GM23338 (cell line): ENCODE results near the gene KRT85. TPM values are rescaled to one million over a fixed set of nuclear protein-coding genes. Genes with fewer than 3 reads are reported as not detected.

Experiments used
- ATAC-seq: fragments of 200-7000 bp; cut with Tn5 transposase; 3 replicates; pipeline ENCODE4 v1.9.1; 2020
- DNase-seq: peaks from one replicate; pipeline ENCODE4 v3.0.0-alpha.2; 2015; ENCODE audit warnings: low spot score
- H2AFZ ChIP-seq: fragments of 200-600 bp; sonication (generic); 2 replicates; pipeline ENCODE4 v1.8.0; 2016; ENCODE audit warnings: antibody characterized with exemption, mild to moderate bottlenecking, moderate library complexity
- H3F3A ChIP-seq: fragments of 200-600 bp; sonication (generic); replicated peaks from 2 replicates; pipeline ENCODE4 v1.8.0; 2017; ENCODE audit warnings: antibody characterized with exemption, mixed run types, low read depth
- H3K27ac ChIP-seq: fragments of 200-600 bp; sonication (generic); 2 replicates; pipeline ENCODE4 v1.6.1; 2016; ENCODE audit warnings: low read depth
- H3K27me3 ChIP-seq: fragments of 200-600 bp; sonication (generic); 2 replicates; pipeline ENCODE4 v1.8.0; 2016; ENCODE audit warnings: mild to moderate bottlenecking, mixed run types, moderate library complexity; ENCODE audit not compliant: insufficient read depth
- H3K36me3 ChIP-seq: fragments of 200-600 bp; sonication (generic); 2 replicates; pipeline ENCODE4 v1.8.0; 2016; ENCODE audit warnings: mild to moderate bottlenecking; ENCODE audit not compliant: insufficient read depth
- H3K4me1 ChIP-seq: fragments of 200-600 bp; sonication (generic); 2 replicates; pipeline ENCODE4 v1.8.0; 2016; ENCODE audit warnings: mild to moderate bottlenecking, moderate library complexity; ENCODE audit not compliant: insufficient read depth
- H3K4me2 ChIP-seq: fragments of 200-600 bp; sonication (generic); 2 replicates; pipeline ENCODE4 v1.7.1; 2017; ENCODE audit warnings: mixed run types
- H3K4me3 ChIP-seq: fragments of 200-600 bp; sonication (generic); 2 replicates; pipeline ENCODE4 v1.6.1; 2016; ENCODE audit warnings: mixed run types
- H3K79me2 ChIP-seq: fragments of 200-600 bp; sonication (generic); replicated peaks from 2 replicates; pipeline ENCODE4 v1.8.0; 2017; ENCODE audit warnings: mild to moderate bottlenecking; ENCODE audit not compliant: insufficient read depth
- H3K9me2 ChIP-seq: fragments of 200-600 bp; sonication (generic); 2 replicates; pipeline ENCODE4 v1.8.0; 2017; ENCODE audit not compliant: insufficient read depth
- H4K20me1 ChIP-seq: fragments of 200-600 bp; sonication (generic); replicated peaks from 2 replicates; pipeline ENCODE4 v1.8.0; 2017; ENCODE audit warnings: mild to moderate bottlenecking; ENCODE audit not compliant: insufficient read depth
- H3K27ac Mint-ChIP-seq: 2 replicates; pipeline ENCODE4 v1.8.0; 2020; ENCODE audit warnings: inconsistent platforms, mild to moderate bottlenecking, moderate library complexity, mixed read lengths
- H3K27me3 Mint-ChIP-seq: 3 replicates; pipeline ENCODE4 v1.8.0; 2022; ENCODE audit warnings: low read depth, mild to moderate bottlenecking, moderate library complexity, mixed read lengths, inconsistent platforms; ENCODE audit not compliant: insufficient read depth, poor library complexity
- H3K36me3 Mint-ChIP-seq: 3 replicates; pipeline ENCODE4 v1.8.0; 2021; ENCODE audit warnings: low read depth, mild to moderate bottlenecking, inconsistent platforms, moderate library complexity, mixed read lengths
- H3K4me1 Mint-ChIP-seq: 3 replicates; pipeline ENCODE4 v1.8.0; 2020; ENCODE audit warnings: mild to moderate bottlenecking, inconsistent platforms, mixed read lengths
- H3K4me3 Mint-ChIP-seq: 3 replicates; pipeline ENCODE4 v1.8.0; 2021; ENCODE audit warnings: moderate library complexity, mild to moderate bottlenecking, inconsistent platforms, mixed read lengths
- H3K9me3 Mint-ChIP-seq: 3 replicates; pipeline ENCODE4 v1.8.0; 2020; ENCODE audit warnings: moderate library complexity, mild to moderate bottlenecking, inconsistent platforms, mixed read lengths
- CREB1 ChIP-seq: fragments of 250-450 bp; sonication (Bioruptor Pico); IDR thresholded peaks from 2 replicates; pipeline ENCODE4 v1.5.0; 2020; ENCODE audit warnings: low read depth, mild to moderate bottlenecking, moderate library complexity
- EZH2 ChIP-seq: fragments of 200-600 bp; sonication (generic); IDR thresholded peaks from one replicate; pipeline ENCODE4 v1.8.0; 2017; ENCODE audit warnings: antibody characterized with exemption, mild to moderate bottlenecking, low read depth; ENCODE audit not compliant: unreplicated experiment
- EZH2phosphoT487 ChIP-seq: fragments of 200-600 bp; sonication (generic); IDR thresholded peaks from one replicate; pipeline ENCODE4 v1.8.1; 2018; ENCODE audit warnings: antibody characterized with exemption; ENCODE audit not compliant: unreplicated experiment
- JUNB ChIP-seq: IDR thresholded peaks from one replicate; pipeline ENCODE4 v1.6.1; 2016; ENCODE audit warnings: antibody characterized with exemption; ENCODE audit not compliant: unreplicated experiment
- NANOG ChIP-seq: IDR thresholded peaks from 2 replicates; pipeline ENCODE4 v1.6.1; 2016; ENCODE audit warnings: antibody characterized with exemption, borderline replicate concordance
- POLR2AphosphoS5 ChIP-seq: IDR thresholded peaks from 2 replicates; pipeline ENCODE4 v1.6.1; 2016; ENCODE audit warnings: antibody characterized with exemption, low read depth
- REST ChIP-seq: IDR thresholded peaks from one replicate; pipeline ENCODE4 v1.6.1; 2018; ENCODE audit warnings: antibody characterized with exemption; ENCODE audit not compliant: unreplicated experiment
- STAT1 ChIP-seq: IDR thresholded peaks from one replicate; pipeline ENCODE4 v1.6.1; 2016; ENCODE audit warnings: antibody characterized with exemption; ENCODE audit not compliant: unreplicated experiment
- ZNF114 ChIP-seq: fragments of 250-450 bp; sonication (Bioruptor Pico); IDR thresholded peaks from 2 replicates; pipeline ENCODE4 v1.5.0; 2020; ENCODE audit warnings: mild to moderate bottlenecking, moderate library complexity
- ZNF331 ChIP-seq: fragments of 250-450 bp; sonication (Bioruptor Pico); IDR thresholded peaks from 2 replicates; pipeline ENCODE4 v1.5.0; 2020; ENCODE audit warnings: low read depth, mild to moderate bottlenecking, moderate library complexity
- polyA plus RNA-seq: library from polyadenylated mRNA; unstranded; fragments of >200 nt; fragmentation: Nextera tagmentation; extraction: Ambion mirVana; gene quantifications from 2 replicates; pipeline ENCODE4 v1.2.1, GENCODE V29; 2016
- total RNA-seq: library from RNA; depleted of rRNA; stranded (reverse); fragments of >200 nt; shearing (Covaris generic); gene quantifications from 2 replicates; pipeline ENCODE4 v1.2.3, GENCODE V29; 2014
- TF ChIP-seq, protein P1 (sequence below): IDR thresholded peaks from 2 replicates; pipeline ENCODE4 v1.6.1; 2016; ENCODE audit warnings: antibody characterized with exemption
- TF ChIP-seq, protein P2 (sequence below): fragments of 250-450 bp; sonication (Bioruptor Pico); IDR thresholded peaks from 2 replicates; pipeline ENCODE4 v1.5.0; 2020; ENCODE audit warnings: mild to moderate bottlenecking, moderate library complexity

KRT85 gene
- total and polyA plus RNA-seq, 2 experiments from 2014 or later = not detected

DNA sequence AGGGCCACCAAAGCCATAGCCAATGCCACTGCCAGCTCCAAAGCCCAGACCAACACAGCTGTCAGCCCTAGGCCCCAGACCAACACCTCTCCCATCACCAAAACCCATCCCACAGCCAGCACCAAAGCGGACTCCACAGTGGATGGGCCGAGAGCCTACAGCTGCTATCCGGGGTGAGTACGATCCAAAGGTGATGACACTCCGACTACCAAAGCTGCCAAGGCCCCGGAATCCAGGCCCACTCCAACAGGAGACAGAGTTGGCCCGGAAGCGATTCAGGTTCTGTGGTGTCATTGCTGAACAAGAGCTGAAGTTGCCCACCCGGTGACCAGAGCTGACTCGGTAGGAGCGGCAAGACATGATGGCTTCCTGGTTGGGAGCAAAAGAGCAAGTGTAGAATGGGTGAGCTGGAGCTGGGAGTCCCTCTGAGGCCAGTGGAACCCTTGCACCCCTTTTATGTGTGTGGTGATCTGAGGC is 18.0 kb upstream of the KRT85 start, which contains the start of gene KRT84 (continued):
- no peak for TF ChIP-seq REST
- no peak for TF ChIP-seq POLR2AphosphoS5
- TF ChIP-seq ZNF114 = no peak
- TF ChIP-seq, protein P1, sequence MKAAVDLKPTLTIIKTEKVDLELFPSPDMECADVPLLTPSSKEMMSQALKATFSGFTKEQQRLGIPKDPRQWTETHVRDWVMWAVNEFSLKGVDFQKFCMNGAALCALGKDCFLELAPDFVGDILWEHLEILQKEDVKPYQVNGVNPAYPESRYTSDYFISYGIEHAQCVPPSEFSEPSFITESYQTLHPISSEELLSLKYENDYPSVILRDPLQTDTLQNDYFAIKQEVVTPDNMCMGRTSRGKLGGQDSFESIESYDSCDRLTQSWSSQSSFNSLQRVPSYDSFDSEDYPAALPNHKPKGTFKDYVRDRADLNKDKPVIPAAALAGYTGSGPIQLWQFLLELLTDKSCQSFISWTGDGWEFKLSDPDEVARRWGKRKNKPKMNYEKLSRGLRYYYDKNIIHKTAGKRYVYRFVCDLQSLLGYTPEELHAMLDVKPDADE = no peak

- H3K36me3 ChIP-seq = no peaks in the 10 kb centered on the region
- H2AFZ ChIP-seq = no peak overlapping the region
- ATAC-seq = no peak
- no peak overlapping the region for H3K4me2 ChIP-seq
- no peaks in the 10 kb centered on the region for H3K4me1 ChIP-seq
- H4K20me1 ChIP-seq = no peaks in the 10 kb centered on the region
- H3K4me3 ChIP-seq = no peak overlapping the region
- Mint-ChIP-seq H3K36me3 (no peaks in the 10 kb centered on the region), H3K4me3 (no peak overlapping the region), H3K27ac (no peak overlapping the region), H3K27me3 (peaks cover 3% of the 10 kb centered on the region), H3K9me3 (no peaks in the 10 kb centered on the region), H3K4me1 (no peaks in the 10 kb centered on the region)
- DNase-seq = no peak
- no peaks in the 10 kb centered on the region for H3K27me3 ChIP-seq
- no peaks in the 10 kb centered on the region for H3K79me2 ChIP-seq
- H3K27ac ChIP-seq = no peak overlapping the region
- H3K9me2 ChIP-seq = 0 out of 2 replicates have a peak, but pooled peaks cover 2% of the 10 kb centered on the region
- no peaks in the 10 kb centered on the region for H3F3A ChIP-seq
- TF ChIP-seq REST = no peak
- no peak for TF ChIP-seq EZH2
- no peak for TF ChIP-seq ZNF331 (CRISPR knock-in tag)
- no peak for TF ChIP-seq EZH2phosphoT487
- no peak for TF ChIP-seq CREB1 (CRISPR knock-in tag)
- no peak for TF ChIP-seq NANOG
- TF ChIP-seq JUNB = no peak
- no peak for TF ChIP-seq STAT1
- TF ChIP-seq, protein P2, sequence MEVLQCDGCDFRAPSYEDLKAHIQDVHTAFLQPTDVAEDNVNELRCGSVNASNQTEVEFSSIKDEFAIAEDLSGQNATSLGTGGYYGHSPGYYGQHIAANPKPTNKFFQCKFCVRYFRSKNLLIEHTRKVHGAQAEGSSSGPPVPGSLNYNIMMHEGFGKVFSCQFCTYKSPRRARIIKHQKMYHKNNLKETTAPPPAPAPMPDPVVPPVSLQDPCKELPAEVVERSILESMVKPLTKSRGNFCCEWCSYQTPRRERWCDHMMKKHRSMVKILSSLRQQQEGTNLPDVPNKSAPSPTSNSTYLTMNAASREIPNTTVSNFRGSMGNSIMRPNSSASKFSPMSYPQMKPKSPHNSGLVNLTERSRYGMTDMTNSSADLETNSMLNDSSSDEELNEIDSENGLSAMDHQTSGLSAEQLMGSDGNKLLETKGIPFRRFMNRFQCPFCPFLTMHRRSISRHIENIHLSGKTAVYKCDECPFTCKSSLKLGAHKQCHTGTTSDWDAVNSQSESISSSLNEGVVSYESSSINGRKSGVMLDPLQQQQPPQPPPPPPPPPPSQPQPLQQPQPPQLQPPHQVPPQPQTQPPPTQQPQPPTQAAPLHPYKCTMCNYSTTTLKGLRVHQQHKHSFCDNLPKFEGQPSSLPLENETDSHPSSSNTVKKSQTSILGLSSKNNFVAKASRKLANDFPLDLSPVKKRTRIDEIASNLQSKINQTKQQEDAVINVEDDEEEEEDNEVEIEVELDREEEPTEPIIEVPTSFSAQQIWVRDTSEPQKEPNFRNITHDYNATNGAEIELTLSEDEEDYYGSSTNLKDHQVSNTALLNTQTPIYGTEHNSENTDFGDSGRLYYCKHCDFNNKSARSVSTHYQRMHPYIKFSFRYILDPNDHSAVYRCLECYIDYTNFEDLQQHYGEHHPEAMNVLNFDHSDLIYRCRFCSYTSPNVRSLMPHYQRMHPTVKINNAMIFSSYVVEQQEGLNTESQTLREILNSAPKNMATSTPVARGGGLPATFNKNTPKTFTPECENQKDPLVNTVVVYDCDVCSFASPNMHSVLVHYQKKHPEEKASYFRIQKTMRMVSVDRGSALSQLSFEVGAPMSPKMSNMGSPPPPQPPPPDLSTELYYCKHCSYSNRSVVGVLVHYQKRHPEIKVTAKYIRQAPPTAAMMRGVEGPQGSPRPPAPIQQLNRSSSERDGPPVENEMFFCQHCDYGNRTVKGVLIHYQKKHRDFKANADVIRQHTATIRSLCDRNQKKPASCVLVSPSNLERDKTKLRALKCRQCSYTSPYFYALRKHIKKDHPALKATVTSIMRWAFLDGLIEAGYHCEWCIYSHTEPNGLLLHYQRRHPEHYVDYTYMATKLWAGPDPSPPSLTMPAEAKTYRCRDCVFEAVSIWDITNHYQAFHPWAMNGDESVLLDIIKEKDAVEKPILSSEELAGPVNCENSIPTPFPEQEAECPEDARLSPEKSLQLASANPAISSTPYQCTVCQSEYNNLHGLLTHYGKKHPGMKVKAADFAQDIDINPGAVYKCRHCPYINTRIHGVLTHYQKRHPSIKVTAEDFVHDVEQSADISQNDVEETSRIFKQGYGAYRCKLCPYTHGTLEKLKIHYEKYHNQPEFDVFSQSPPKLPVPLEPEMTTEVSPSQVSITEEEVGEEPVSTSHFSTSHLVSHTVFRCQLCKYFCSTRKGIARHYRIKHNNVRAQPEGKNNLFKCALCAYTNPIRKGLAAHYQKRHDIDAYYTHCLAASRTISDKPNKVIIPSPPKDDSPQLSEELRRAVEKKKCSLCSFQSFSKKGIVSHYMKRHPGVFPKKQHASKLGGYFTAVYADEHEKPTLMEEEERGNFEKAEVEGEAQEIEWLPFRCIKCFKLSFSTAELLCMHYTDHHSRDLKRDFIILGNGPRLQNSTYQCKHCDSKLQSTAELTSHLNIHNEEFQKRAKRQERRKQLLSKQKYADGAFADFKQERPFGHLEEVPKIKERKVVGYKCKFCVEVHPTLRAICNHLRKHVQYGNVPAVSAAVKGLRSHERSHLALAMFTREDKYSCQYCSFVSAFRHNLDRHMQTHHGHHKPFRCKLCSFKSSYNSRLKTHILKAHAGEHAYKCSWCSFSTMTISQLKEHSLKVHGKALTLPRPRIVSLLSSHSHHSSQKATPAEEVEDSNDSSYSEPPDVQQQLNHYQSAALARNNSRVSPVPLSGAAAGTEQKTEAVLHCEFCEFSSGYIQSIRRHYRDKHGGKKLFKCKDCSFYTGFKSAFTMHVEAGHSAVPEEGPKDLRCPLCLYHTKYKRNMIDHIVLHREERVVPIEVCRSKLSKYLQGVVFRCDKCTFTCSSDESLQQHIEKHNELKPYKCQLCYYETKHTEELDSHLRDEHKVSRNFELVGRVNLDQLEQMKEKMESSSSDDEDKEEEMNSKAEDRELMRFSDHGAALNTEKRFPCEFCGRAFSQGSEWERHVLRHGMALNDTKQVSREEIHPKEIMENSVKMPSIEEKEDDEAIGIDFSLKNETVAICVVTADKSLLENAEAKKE = no peak
These were observed 16.1 kb upstream of the KRT85 start for GRCh38 chr12:52383331-52383730.
